HG02759 (cell line): ENCODE results near the gene SYT15.

Source experiments
- ATAC-seq: cut with Tn5 transposase; IDR thresholded peaks from one replicate; pipeline ENCODE4 v1.9.1; 2021; ENCODE audit warnings: mild to moderate bottlenecking, moderate library complexity; ENCODE audit not compliant: unreplicated experiment

Gene SYT15

GRCh38 chr10:46544989-46545791 is 33.7 kb upstream of the SYT15 start:
- no peak for ATAC-seq

DNA sequence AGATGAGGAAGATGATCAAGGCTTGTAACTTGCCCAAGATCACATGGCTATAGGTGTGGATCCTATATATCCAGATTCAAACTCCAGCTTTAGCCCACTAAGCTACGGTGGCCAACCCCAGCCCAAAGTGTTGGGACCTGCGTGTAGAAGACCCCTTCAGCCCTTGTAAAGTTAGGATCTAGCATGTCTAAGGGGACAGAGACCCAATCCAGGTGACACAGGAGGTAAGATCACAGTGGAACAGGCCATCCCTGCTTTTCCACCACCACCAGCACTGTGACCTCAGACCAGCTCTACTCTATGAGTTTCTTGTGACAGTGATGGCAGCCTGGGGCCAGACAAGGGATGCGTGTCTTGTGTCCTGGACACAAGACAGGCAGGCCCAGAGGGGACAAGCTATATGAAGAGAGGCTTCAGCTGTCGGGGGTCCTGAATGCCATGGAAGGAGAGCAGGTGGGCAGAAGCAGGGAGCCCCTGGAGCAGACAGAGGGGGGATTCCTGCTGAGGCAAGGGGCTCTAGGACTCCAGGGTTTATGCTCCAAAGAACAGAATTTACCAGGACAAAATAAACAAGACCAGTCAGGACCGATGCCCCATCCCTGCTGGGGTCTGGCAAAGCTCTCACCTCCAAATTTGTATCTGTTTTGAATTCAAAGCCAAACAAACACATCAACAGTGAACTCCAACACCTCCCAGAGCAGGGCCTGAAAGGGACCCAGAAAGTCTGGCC is 32.9 kb upstream of the SYT15 start:
- ATAC-seq, result no peak

GRCh38 chr10:46546591-46547540 is 32.1 kb upstream of the SYT15 start:
- ATAC-seq, result no peak

DNA sequence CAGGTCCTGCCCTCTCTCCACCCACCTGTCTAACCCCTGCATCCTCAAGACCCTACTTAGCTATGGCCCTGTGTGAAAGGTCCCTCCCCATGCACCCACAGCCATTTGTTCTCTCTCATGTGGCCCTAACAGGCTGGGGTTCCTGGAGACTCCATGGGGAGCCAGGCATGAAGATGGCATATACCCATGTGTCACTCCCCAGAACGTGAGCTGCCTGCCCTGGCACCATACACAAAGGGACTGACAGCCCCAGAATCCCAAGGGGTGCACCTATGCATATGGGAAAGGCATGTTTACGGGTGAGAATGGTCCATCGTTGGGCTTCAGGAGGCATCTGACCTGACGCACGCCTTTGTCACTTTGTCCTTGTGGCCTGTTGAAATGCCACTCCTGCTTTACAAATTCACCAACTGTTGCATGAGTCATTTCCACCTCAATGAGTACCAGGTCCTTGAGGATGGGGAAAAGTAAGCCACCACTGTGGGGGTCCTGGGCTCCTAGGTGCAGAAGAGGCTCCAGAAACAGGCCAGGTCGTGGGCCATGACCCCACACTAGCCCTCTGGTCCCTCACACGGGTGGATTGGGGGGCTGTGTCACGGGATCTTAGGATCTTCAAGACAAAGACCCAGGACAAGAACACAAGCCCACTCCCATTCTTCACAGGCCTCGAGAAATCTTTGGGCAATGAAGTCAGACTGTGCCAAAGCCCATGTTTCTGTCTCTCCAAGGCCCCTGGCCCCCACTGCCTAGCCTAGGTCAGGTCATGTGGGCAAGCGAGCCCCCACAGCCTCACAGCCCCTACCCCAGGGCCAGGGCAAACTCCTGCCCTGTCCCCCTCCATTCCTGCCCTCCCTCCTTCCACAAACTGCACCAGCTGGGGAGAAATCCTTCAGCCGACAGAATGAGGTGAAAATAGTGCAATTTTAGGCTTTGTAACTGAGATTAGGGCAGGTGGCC is 31.1 kb upstream of the SYT15 start:
- no peak for ATAC-seq

GRCh38 chr10:46548498-46549090 is 30.3 kb upstream of the SYT15 start:
- no peak for ATAC-seq

- ATAC-seq, result no peak
These were observed 29.5 kb upstream of the SYT15 start for GRCh38 chr10:46549171-46550075.

DNA sequence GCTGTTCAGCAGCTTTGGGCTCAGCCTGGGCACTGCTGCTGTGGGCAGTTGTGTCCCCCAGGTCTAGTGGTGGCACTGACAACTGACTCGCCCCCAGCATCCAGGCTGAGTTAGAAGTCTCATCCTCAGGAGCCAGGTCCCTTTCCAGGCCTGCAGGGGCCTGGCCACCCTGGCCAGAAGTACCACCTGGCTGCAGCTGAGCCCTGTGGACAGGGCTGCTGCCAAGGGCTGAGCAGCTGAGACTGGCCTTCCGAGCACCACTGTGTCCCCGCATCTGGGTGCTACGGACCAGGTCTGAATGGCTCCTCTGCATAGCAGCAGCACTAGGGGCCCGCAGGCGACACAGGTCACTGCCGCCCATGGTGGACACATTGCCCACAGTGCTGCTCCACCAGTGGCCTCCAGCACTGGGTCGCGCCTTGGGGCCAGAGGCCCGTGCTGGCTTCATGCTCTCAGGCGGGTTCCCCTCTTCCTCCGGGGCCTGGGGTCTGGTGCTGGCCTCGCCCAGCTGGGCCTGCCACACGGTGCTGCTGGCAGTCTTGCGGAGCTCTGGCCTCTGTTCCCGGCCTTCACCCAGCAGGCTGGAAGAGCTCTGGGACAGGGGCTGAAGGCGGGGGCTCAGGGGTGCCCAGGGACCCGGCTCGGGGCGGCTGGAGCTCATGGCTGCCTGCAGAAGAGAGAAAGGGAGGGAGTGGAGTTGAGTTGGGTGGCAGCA is 28.7 kb upstream of the SYT15 start:
- ATAC-seq, result no peak

- ATAC-seq, result no peak
These were observed 27.9 kb upstream of the SYT15 start for GRCh38 chr10:46550795-46551700.

- no peak for ATAC-seq
These were observed 27.0 kb upstream of the SYT15 start for GRCh38 chr10:46551701-46552525.

- no peak for ATAC-seq
These were observed 26.2 kb upstream of the SYT15 start for GRCh38 chr10:46552526-46553237.

DNA sequence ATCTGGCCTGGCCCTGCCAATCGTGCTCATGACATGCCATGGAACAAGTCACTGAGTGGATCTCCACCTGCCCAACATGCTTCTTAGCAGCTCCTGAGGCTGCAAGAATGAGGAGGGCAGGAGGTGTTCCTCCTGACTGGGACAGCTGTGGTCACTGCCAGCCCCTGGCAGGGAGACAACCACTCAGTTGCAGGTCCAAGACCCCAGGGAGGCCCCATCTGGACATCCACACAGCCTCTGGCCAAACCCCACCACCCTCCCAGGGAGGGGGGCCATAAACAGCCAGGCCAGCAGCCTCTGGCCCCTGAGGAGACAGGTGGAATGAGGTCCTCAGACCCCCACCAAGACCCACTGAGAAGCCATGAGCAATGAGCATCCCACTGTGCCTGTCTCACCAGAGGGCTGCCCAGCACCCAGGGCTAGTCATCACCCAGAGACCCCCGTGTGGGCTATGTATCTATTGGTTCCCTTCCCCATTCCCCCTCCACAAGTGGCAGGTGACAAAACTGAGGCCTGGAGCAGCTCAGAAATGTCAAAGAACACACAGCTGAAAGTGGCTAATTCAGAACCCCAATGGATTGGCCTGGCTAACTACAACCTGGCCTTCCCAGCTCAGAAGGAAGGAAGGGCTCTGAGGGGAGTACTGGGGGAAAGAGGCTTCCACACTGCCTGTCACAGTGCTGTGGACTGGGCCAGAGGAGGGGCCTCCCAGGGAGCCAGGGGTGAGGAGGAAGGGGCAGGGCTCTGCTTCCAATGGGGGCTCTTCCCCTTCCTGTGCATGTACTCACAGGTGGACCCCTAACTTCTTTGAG is 25.5 kb upstream of the SYT15 start:
- ATAC-seq, result no peak

- no peak for ATAC-seq
These were observed 24.7 kb upstream of the SYT15 start for GRCh38 chr10:46554166-46554781.

DNA sequence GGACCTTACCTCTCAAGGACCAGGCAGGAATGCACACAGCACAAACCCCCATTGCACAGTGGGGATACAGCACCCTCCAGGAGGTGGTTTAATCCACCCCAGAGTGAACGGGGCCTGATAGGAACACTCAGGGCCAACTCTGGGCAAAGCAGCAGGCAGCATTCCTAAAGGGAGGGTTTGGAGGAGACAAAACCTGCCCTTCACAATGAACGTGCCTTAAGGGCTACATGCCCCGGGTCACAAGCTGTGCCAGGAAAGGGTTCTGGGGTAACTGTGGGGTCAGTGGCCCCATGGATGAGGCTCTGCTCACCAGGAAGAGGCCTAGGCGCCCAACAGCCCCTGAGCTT is 23.6 kb upstream of the SYT15 start:
- ATAC-seq, result no peak
